Measurements from ENCODE around the gene ZBTB16. TPM values are rescaled to one million over a fixed set of nuclear protein-coding genes. Genes with fewer than 3 reads are reported as not detected.

The ZBTB16 gene
- total RNA-seq, 1 donor from 2014 or later, result not detected

DNA sequence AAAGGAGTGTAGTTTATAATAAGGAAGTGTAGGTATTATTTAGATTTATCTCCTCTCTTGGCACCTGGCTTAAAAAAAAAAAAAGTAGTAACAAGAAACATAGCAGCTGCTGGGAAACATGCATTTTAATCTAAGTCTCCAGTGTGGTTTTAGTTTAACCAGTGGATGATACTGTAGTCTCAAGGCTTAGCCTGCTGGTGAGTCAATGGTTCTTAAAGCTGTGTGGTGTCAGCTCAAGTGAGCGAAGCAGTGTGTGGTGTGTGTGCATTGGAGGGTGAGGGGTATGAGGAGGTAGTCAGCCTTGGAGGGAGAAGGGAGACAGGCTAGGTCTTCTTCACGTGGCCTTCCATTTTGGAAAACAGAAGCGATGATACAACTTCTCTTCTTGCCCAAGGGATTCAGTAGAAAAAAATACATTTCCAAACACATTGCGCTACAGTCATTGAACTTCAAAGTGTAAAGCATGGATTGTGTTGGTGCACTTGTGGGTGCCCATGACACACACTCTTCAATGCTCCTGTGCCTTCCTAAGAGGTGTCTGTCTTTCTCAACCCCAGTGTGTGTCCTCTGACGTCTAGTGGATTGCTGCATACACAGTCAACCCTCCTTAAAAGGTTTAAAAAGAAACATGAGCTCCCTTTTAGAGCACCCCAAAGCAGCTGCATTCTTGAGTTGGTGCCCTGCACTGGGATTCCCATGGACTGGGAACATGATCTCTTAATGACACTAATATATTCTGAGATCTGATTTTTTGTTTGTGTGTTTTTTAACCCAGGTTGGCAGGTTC lies 40.1 kb downstream of the ZBTB16 start:
- Mint-ChIP-seq H3K36me3 (no peaks in the 10 kb centered on the region), H3K4me1 (peaks cover 7% of the 10 kb centered on the region), H3K9me3 (no peaks in the 10 kb centered on the region), H3K27me3 (ENCODE audit: low read depth) (peaks cover 77% of the 10 kb centered on the region), H3K27ac (no peak overlapping the region), H3K4me3 (no peak overlapping the region)
- DNase-seq (ENCODE audit: low spot score in 2 of 2, unreplicated experiment in 2 of 2), result no peak
- TF ChIP-seq, protein P1, sequence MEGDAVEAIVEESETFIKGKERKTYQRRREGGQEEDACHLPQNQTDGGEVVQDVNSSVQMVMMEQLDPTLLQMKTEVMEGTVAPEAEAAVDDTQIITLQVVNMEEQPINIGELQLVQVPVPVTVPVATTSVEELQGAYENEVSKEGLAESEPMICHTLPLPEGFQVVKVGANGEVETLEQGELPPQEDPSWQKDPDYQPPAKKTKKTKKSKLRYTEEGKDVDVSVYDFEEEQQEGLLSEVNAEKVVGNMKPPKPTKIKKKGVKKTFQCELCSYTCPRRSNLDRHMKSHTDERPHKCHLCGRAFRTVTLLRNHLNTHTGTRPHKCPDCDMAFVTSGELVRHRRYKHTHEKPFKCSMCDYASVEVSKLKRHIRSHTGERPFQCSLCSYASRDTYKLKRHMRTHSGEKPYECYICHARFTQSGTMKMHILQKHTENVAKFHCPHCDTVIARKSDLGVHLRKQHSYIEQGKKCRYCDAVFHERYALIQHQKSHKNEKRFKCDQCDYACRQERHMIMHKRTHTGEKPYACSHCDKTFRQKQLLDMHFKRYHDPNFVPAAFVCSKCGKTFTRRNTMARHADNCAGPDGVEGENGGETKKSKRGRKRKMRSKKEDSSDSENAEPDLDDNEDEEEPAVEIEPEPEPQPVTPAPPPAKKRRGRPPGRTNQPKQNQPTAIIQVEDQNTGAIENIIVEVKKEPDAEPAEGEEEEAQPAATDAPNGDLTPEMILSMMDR (IDR thresholded peaks at IDR 0.05; ENCODE audit: unreplicated experiment), result no peak

DNA sequence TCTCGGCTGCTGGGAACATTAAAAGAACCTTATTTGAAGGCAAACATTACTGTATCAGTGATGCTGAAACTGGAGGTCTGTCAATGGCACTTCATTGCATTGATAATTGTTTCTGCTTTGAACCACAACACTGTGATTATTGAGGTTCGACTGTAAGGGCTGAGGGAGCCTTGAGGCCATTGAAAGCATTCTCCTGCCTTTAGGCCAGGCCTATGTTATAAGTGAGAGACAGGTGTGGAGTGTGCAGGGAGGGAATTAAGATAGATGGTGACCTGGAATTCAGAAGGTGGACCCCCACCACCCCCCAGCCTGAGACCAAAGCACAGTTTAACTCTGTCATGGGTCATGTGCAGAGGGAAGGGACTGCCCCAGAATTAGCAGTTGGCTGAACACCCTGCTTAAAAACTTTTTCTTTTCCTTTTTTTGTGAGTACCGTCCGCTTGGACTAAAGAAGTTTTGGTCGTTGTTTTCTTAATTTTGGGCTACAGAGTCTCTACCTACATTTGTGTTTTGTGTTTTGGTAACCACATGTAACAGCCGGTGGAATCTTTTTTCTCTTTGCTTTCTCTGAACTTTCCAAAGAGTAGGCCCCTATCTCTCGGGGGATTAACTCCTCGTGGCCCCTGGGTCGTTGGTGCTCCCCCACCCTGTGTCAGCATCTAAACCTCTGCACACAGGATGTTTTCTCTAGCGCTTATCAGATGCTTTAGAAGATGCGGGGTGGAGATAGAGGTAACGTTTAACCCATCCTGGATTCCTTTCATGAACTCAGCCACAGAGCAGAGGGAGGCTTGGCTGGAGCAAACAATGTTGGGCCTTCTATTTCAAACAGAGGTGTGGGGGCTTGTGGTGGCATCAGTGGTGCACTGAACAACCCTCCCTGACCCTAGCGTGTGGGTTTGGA lies 43.7 kb downstream of the ZBTB16 start:
- no peaks in the 10 kb centered on the region for H3K9me3 Mint-ChIP-seq
- peaks cover 84% of the 10 kb centered on the region for H3K27me3 Mint-ChIP-seq (ENCODE audit: low read depth)
- no peak for DNase-seq (ENCODE audit: low spot score in 2 of 2, unreplicated experiment in 2 of 2)
- no peaks in the 10 kb centered on the region for H3K4me1 Mint-ChIP-seq
- TF ChIP-seq, protein P1 (IDR thresholded peaks at IDR 0.05; ENCODE audit: unreplicated experiment), result no peak
- no peak overlapping the region for H3K4me3 Mint-ChIP-seq
- no peak overlapping the region for H3K27ac Mint-ChIP-seq
- no peaks in the 10 kb centered on the region for H3K36me3 Mint-ChIP-seq

DNA sequence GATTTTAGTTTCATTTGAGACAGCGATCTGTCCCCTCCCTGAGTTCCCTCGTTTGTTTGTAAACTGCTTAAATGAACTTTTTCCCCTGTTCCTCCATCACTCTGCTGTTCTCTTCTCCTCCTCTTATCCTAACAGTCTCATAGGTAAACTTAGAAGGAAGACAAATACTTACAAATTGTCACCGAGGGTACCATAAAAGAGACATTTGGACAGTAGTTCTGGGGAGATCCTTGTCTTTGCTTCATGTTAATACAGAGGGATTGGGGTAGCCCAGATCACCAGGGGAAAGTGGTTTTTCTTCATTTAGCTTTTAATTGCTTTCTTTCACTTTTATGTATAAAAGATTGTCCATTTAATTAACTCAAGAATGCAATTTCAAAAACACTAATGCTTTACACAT lies 46.1 kb downstream of the ZBTB16 start:
- DNase-seq (ENCODE audit: low spot score in 2 of 2, unreplicated experiment in 2 of 2), result no peak
- no peaks in the 10 kb centered on the region for H3K36me3 Mint-ChIP-seq
- no peak overlapping the region for H3K4me3 Mint-ChIP-seq
- H3K27ac Mint-ChIP-seq, result no peak overlapping the region
- H3K4me1 Mint-ChIP-seq, result peaks cover 5% of the 10 kb centered on the region
- TF ChIP-seq, protein P1 (IDR thresholded peaks at IDR 0.05; ENCODE audit: unreplicated experiment), result no peak
- H3K9me3 Mint-ChIP-seq, result no peaks in the 10 kb centered on the region
- H3K27me3 Mint-ChIP-seq (ENCODE audit: low read depth), result peaks cover 87% of the 10 kb centered on the region

DNA sequence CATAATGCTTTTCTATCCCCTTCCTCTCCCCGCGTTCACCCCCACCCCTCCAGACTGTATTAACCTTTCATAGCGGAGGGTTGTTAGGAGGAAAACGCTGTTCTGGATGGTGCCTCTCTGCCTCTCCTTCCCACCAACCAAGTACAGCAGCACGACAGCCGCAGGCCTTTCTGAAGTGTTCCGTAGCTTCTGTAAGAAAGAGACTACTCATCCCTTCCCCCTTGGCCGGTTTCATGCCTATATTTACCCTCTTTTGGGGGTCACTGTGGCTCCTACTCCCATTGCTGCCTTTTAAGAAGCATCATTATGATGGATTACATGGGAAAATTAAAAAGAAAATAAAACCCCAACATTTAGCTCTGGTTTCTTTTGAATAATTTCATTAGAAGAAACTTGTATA lies 46.5 kb downstream of the ZBTB16 start:
- Mint-ChIP-seq H3K27ac (no peak overlapping the region), H3K36me3 (no peaks in the 10 kb centered on the region), H3K9me3 (no peaks in the 10 kb centered on the region), H3K4me3 (no peak overlapping the region), H3K4me1 (peaks cover 9% of the 10 kb centered on the region), H3K27me3 (ENCODE audit: low read depth) (peaks cover 90% of the 10 kb centered on the region)
- DNase-seq (ENCODE audit: low spot score in 2 of 2, unreplicated experiment in 2 of 2), result no peak
- TF ChIP-seq, protein P1 (IDR thresholded peaks at IDR 0.05; ENCODE audit: unreplicated experiment), result no peak

DNA sequence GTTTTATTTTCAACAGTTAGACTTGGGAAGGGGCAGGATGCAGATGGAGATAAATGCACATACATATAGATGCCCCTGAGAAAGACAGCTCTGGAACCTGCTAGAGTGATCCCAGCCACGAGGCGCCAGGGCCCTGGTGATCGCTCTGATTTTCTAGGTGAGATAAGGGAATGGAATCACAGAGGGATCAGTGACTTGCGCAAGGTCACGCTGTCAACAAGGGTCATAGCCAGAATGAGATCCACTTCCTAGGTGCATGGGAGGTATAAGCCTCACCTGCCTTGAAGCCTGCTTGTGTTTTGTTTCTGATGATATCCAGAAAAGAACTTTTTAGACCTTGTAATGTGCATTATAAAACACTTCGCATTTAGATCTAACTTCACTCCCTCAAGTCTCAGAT lies 47.5 kb downstream of the ZBTB16 start:
- no peaks in the 10 kb centered on the region for H3K9me3 Mint-ChIP-seq
- no peak overlapping the region for H3K4me3 Mint-ChIP-seq
- no peaks in the 10 kb centered on the region for H3K36me3 Mint-ChIP-seq
- DNase-seq (ENCODE audit: low spot score in 2 of 2, unreplicated experiment in 2 of 2), result no peak
- H3K27ac Mint-ChIP-seq, result no peak overlapping the region
- peaks cover 88% of the 10 kb centered on the region for H3K27me3 Mint-ChIP-seq (ENCODE audit: low read depth)
- TF ChIP-seq, protein P1 (IDR thresholded peaks at IDR 0.05; ENCODE audit: unreplicated experiment), result no peak
- peaks cover 17% of the 10 kb centered on the region for H3K4me1 Mint-ChIP-seq

Data from mesothelial cell of epicardium (in vitro differentiated cells).